ENCODE measurements around the gene PATJ.

DNA sequence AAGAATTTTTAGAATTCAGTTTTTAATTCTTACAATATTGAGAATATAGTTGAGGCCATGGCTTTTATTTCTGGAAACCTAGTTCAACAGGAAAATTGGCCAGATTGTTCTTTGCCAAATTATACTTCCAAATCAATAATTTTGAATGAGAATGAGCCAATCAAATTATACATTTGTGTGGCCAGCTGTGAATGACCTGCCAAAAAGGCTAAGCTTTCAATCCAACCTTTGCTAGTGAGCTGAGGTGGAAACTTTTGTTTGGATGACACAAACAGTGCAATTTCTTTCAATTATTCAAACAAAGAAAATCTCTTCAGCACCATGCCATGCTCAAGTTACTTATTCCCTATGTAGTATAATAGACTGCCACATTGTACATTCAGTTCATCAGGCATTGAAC lies 167.8 kb downstream of the PATJ start:
- TF ChIP-seq, protein P1, sequence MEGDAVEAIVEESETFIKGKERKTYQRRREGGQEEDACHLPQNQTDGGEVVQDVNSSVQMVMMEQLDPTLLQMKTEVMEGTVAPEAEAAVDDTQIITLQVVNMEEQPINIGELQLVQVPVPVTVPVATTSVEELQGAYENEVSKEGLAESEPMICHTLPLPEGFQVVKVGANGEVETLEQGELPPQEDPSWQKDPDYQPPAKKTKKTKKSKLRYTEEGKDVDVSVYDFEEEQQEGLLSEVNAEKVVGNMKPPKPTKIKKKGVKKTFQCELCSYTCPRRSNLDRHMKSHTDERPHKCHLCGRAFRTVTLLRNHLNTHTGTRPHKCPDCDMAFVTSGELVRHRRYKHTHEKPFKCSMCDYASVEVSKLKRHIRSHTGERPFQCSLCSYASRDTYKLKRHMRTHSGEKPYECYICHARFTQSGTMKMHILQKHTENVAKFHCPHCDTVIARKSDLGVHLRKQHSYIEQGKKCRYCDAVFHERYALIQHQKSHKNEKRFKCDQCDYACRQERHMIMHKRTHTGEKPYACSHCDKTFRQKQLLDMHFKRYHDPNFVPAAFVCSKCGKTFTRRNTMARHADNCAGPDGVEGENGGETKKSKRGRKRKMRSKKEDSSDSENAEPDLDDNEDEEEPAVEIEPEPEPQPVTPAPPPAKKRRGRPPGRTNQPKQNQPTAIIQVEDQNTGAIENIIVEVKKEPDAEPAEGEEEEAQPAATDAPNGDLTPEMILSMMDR (conservative IDR thresholded peaks at IDR 0.05; ENCODE audit: low read length) = no peak
- no peak for TF ChIP-seq EZH2phosphoT487 (IDR thresholded peaks at IDR 0.05; ENCODE audit: borderline replicate concordance)

Measured in Loucy (cell line).